Activated T-cell treated with anti-CD3 and anti-CD28 coated beads, Interleukin-2, amount 50 U/mL, for 24 hours (primary cell): Measurements from ENCODE around the gene CRCP.
"Not testable (repeated sequence)": the region's sequence is repeated elsewhere in the genome, so short reads cannot be mapped to it uniquely, and the experiment has no call there.

Experiments
- DNase-seq: peaks from one replicate; pipeline ENCODE4 v3.0.0-alpha.2; 2020
- H3K27ac Mint-ChIP-seq: 2 replicates; pipeline ENCODE4 v1.8.0; 2020; ENCODE audit warnings: mild to moderate bottlenecking, mixed read lengths
- H3K27me3 Mint-ChIP-seq: 2 replicates; pipeline ENCODE4 v1.8.0; 2020; ENCODE audit warnings: mixed read lengths
- H3K36me3 Mint-ChIP-seq: 2 replicates; pipeline ENCODE4 v1.8.0; 2020; ENCODE audit warnings: low read depth, mixed read lengths
- H3K4me1 Mint-ChIP-seq: 2 replicates; pipeline ENCODE4 v1.8.0; 2020; ENCODE audit warnings: low read depth, mixed read lengths
- H3K4me3 Mint-ChIP-seq: 2 replicates; pipeline ENCODE4 v1.8.0; 2020; ENCODE audit warnings: mild to moderate bottlenecking, moderate library complexity, mixed read lengths
- H3K9me3 Mint-ChIP-seq: 2 replicates; pipeline ENCODE4 v1.8.0; 2020; ENCODE audit warnings: mixed read lengths

Gene CRCP

GRCh38 chr7:66114743-66115649, at the start of gene CRCP:
CRCP (plus strand) TSS chr7:66114847; CDS start chr7:66114963, 116 bp downstream.
- H3K4me3 Mint-ChIP-seq: peak within 1 kb of the TSS; percentile 99
- peaks cover 55% of the 10 kb centered on the region for H3K36me3 Mint-ChIP-seq
- H3K27me3 Mint-ChIP-seq: no peaks in the 10 kb centered on the region
- H3K4me1 Mint-ChIP-seq: peaks cover 50% of the 10 kb centered on the region
- H3K9me3 Mint-ChIP-seq: no peaks in the 10 kb centered on the region
- H3K27ac Mint-ChIP-seq: peak within 1 kb of the TSS; percentile 99
- peak; percentile 87 for DNase-seq

GRCh38 chr7:66069732-66070131, 44.9 kb upstream of the CRCP start:
- H3K27ac Mint-ChIP-seq: no peak overlapping the region
- no peaks in the 10 kb centered on the region for H3K9me3 Mint-ChIP-seq
- H3K4me1 Mint-ChIP-seq: no peaks in the 10 kb centered on the region
- no peak overlapping the region for H3K4me3 Mint-ChIP-seq
- no peaks in the 10 kb centered on the region for H3K27me3 Mint-ChIP-seq
- no peaks in the 10 kb centered on the region for H3K36me3 Mint-ChIP-seq
- no peak for DNase-seq

- H3K27me3 Mint-ChIP-seq: no peaks in the 10 kb centered on the region
- H3K27ac Mint-ChIP-seq: no peak overlapping the region
- no peak overlapping the region for H3K4me3 Mint-ChIP-seq
- no peak for DNase-seq
- peaks cover under 1% of the 10 kb centered on the region for H3K4me1 Mint-ChIP-seq
- no peaks in the 10 kb centered on the region for H3K36me3 Mint-ChIP-seq
- H3K9me3 Mint-ChIP-seq: no peaks in the 10 kb centered on the region
Measured at GRCh38 chr7:66070222-66070621, 44.4 kb upstream of the CRCP start.

- not testable (repeated sequence) for H3K27ac Mint-ChIP-seq, H3K4me3 Mint-ChIP-seq, DNase-seq, H3K27me3 Mint-ChIP-seq, H3K9me3 Mint-ChIP-seq, H3K36me3 Mint-ChIP-seq
- H3K4me1 Mint-ChIP-seq: peaks cover 13% of the 10 kb centered on the region
Measured at GRCh38 chr7:66072208-66072607, 42.4 kb upstream of the CRCP start.

- peak; percentile 93 for DNase-seq
- H3K36me3 Mint-ChIP-seq: peaks cover 5% of the 10 kb centered on the region
- no peaks in the 10 kb centered on the region for H3K9me3 Mint-ChIP-seq
- no peaks in the 10 kb centered on the region for H3K27me3 Mint-ChIP-seq
- H3K4me3 Mint-ChIP-seq: peak within 1 kb of the TSS; percentile 81
- peak within 1 kb of the TSS; percentile 38 for H3K27ac Mint-ChIP-seq
- H3K4me1 Mint-ChIP-seq: peaks cover 16% of the 10 kb centered on the region
Measured at GRCh38 chr7:66075590-66076461, 38.8 kb upstream of the CRCP start, which contains the start of gene ASL. ASL (plus strand) TSS chr7:66075819; CDS start chr7:66076082, 263 bp downstream.

GRCh38 chr7:66076462-66077329, 38.0 kb upstream of the CRCP start:
- peak overlapping the region; percentile 38 for H3K27ac Mint-ChIP-seq
- no peak for DNase-seq
- H3K36me3 Mint-ChIP-seq: peaks cover 5% of the 10 kb centered on the region
- H3K27me3 Mint-ChIP-seq: no peaks in the 10 kb centered on the region
- no peaks in the 10 kb centered on the region for H3K9me3 Mint-ChIP-seq
- H3K4me3 Mint-ChIP-seq: peak overlapping the region; percentile 81
- peaks cover 16% of the 10 kb centered on the region for H3K4me1 Mint-ChIP-seq

GRCh38 chr7:66078067-66078466, 36.6 kb upstream of the CRCP start:
- Mint-ChIP-seq H3K27ac (no peak overlapping the region), H3K4me1 (peaks cover 16% of the 10 kb centered on the region), H3K4me3 (no peak overlapping the region), H3K9me3 (no peaks in the 10 kb centered on the region), H3K27me3 (no peaks in the 10 kb centered on the region), H3K36me3 (peaks cover 16% of the 10 kb centered on the region)
- DNase-seq: no peak

- Mint-ChIP-seq H3K36me3 (peaks cover 35% of the 10 kb centered on the region), H3K27me3 (no peaks in the 10 kb centered on the region), H3K9me3 (no peaks in the 10 kb centered on the region), H3K27ac (no peak overlapping the region), H3K4me3 (no peak overlapping the region), H3K4me1 (peaks cover 4% of the 10 kb centered on the region)
- DNase-seq: no peak
Measured at GRCh38 chr7:66082083-66082482, 32.6 kb upstream of the CRCP start.

GRCh38 chr7:66082886-66083415, 31.7 kb upstream of the CRCP start:
- no peak for DNase-seq
- H3K27me3 Mint-ChIP-seq: no peaks in the 10 kb centered on the region
- H3K4me1 Mint-ChIP-seq: no peaks in the 10 kb centered on the region
- H3K36me3 Mint-ChIP-seq: peaks cover 35% of the 10 kb centered on the region
- no peak overlapping the region for H3K4me3 Mint-ChIP-seq
- no peak overlapping the region for H3K27ac Mint-ChIP-seq
- H3K9me3 Mint-ChIP-seq: no peaks in the 10 kb centered on the region

GRCh38 chr7:66083677-66084076, 31.0 kb upstream of the CRCP start:
- Mint-ChIP-seq H3K27ac (no peak overlapping the region), H3K4me3 (no peak overlapping the region)

GRCh38 chr7:66088861-66089838, 25.5 kb upstream of the CRCP start:
- Mint-ChIP-seq H3K4me1 (no peaks in the 10 kb centered on the region), H3K36me3 (peaks cover 12% of the 10 kb centered on the region), H3K9me3 (no peaks in the 10 kb centered on the region), H3K27me3 (no peaks in the 10 kb centered on the region), H3K27ac (peak overlapping the region; percentile 47), H3K4me3 (no peak overlapping the region)
- DNase-seq: no peak

More at GRCh38 chr7:66083677-66084076, 31.0 kb upstream of the CRCP start:
- Mint-ChIP-seq H3K9me3 (no peaks in the 10 kb centered on the region), H3K4me1 (no peaks in the 10 kb centered on the region), H3K27me3 (no peaks in the 10 kb centered on the region), H3K36me3 (peaks cover 35% of the 10 kb centered on the region)
- no peak for DNase-seq

- Mint-ChIP-seq H3K4me1 (no peaks in the 10 kb centered on the region), H3K27me3 (no peaks in the 10 kb centered on the region), H3K9me3 (no peaks in the 10 kb centered on the region), H3K36me3 (no peaks in the 10 kb centered on the region), H3K27ac (no peak overlapping the region), H3K4me3 (no peak overlapping the region)
- DNase-seq: no peak
Measured at GRCh38 chr7:66092654-66093053, 22.0 kb upstream of the CRCP start.

- Mint-ChIP-seq H3K4me1 (peaks cover 6% of the 10 kb centered on the region), H3K9me3 (no peaks in the 10 kb centered on the region), H3K4me3 (no peak overlapping the region), H3K36me3 (no peaks in the 10 kb centered on the region), H3K27me3 (no peaks in the 10 kb centered on the region), H3K27ac (no peak overlapping the region)
- DNase-seq: no peak
Measured at GRCh38 chr7:66095010-66095409, 19.6 kb upstream of the CRCP start.
